ENCODE measurements around the gene RABEP1.
A peak's percentile ranks its signal among the peaks of the same experiment; 100 is the strongest.
"Not testable (repeated sequence)": the region's sequence is repeated elsewhere in the genome, so short reads cannot be mapped to it uniquely, and the experiment has no call there.

RABEP1 gene

GRCh38 chr17:5416901-5417300 is 134.8 kb downstream of the RABEP1 start:
- H3K4me1 Mint-ChIP-seq (ENCODE audit: low read depth): peaks cover 28% of the 10 kb centered on the region
- H3K9me3 Mint-ChIP-seq: no peaks in the 10 kb centered on the region
- no peak overlapping the region for H3K27ac Mint-ChIP-seq
- peak overlapping the region; percentile 59 for H3K4me3 Mint-ChIP-seq
- H3K27me3 Mint-ChIP-seq (ENCODE audit: low read depth): no peaks in the 10 kb centered on the region
- peaks cover 30% of the 10 kb centered on the region for H3K36me3 Mint-ChIP-seq (ENCODE audit: low read depth)

DNA sequence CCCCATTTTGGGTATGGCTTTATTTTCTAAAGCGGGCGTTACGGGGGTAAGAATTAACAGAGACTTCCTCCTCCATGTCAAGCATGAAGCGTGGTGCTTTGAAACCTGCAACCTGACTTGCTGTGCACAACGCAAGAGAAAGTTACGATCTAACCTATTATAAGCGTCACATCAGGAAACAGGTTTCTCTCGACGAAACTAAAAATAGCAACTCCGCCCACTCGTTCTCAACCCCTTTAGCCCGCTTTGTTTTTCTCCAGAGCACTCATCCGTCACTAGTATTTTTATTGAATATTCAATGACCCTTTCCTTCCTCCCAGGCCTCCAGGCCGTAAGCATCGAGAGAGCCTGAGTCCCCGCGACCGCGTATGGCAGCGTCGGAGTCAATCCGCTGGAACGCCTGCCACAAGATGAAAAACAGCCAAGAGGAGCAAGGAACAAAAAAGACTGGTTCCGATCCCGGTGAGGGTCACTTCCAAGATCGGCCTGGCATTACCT is 136.8 kb downstream of the RABEP1 start:
- no peaks in the 10 kb centered on the region for H3K27me3 Mint-ChIP-seq (ENCODE audit: low read depth)
- no peaks in the 10 kb centered on the region for H3K9me3 Mint-ChIP-seq
- peak overlapping the region; percentile 96 for H3K4me3 Mint-ChIP-seq
- H3K27ac Mint-ChIP-seq: peak overlapping the region; percentile 98
- H3K4me1 Mint-ChIP-seq (ENCODE audit: low read depth): peaks cover 27% of the 10 kb centered on the region
- peaks cover 22% of the 10 kb centered on the region for H3K36me3 Mint-ChIP-seq (ENCODE audit: low read depth)

GRCh38 chr17:5419356-5419958 is 137.4 kb downstream of the RABEP1 start, which contains the start of gene NUP88:
NUP88 (minus strand) TSS chr17:5419662; CDS start chr17:5419650, 12 bp downstream.
- H3K36me3 Mint-ChIP-seq (ENCODE audit: low read depth): peaks cover 22% of the 10 kb centered on the region
- H3K4me3 Mint-ChIP-seq: peak within 1 kb of the TSS; percentile 96
- peaks cover 27% of the 10 kb centered on the region for H3K4me1 Mint-ChIP-seq (ENCODE audit: low read depth)
- no peaks in the 10 kb centered on the region for H3K9me3 Mint-ChIP-seq
- no peaks in the 10 kb centered on the region for H3K27me3 Mint-ChIP-seq (ENCODE audit: low read depth)
- H3K27ac Mint-ChIP-seq: peak within 1 kb of the TSS; percentile 98

GRCh38 chr17:5419959-5420653 is 138.0 kb downstream of the RABEP1 start, which contains the start of gene RPAIN:
RPAIN (plus strand) TSS chr17:5420182; CDS start chr17:5420211, 29 bp downstream.
- Mint-ChIP-seq H3K9me3 (no peaks in the 10 kb centered on the region), H3K36me3 (ENCODE audit: low read depth) (peaks cover 24% of the 10 kb centered on the region), H3K4me1 (ENCODE audit: low read depth) (peaks cover 27% of the 10 kb centered on the region), H3K27me3 (ENCODE audit: low read depth) (no peaks in the 10 kb centered on the region), H3K27ac (peak within 1 kb of the TSS; percentile 98), H3K4me3 (peak within 1 kb of the TSS; percentile 96)

- Mint-ChIP-seq H3K9me3 (no peaks in the 10 kb centered on the region), H3K4me1 (ENCODE audit: low read depth) (peaks cover 22% of the 10 kb centered on the region), H3K27ac (no peak overlapping the region), H3K36me3 (ENCODE audit: low read depth) (peaks cover 29% of the 10 kb centered on the region), H3K4me3 (no peak overlapping the region), H3K27me3 (ENCODE audit: low read depth) (no peaks in the 10 kb centered on the region)
Observed at GRCh38 chr17:5422505-5422904, 140.4 kb downstream of the RABEP1 start.

DNA sequence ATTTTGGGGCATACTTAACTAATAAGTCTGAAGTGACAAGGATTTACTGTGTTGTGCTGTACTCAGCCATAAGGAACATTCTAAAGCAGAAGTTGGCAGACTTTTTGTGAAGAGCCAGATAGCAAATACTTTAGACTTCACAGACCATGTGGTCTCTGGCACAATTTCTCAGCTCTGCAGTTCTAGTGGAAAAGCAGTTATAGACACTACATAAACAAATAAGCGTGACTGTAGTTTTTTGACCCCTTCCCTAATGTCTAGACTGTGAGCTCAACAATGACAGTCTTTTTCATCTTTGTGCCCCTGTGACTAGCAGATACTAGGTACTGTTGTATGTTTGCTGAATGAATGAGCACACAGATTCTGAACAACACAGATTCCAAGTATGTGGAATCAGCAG is 142.8 kb downstream of the RABEP1 start:
- H3K27ac Mint-ChIP-seq: no peak overlapping the region
- peaks cover 36% of the 10 kb centered on the region for H3K36me3 Mint-ChIP-seq (ENCODE audit: low read depth)

DNA sequence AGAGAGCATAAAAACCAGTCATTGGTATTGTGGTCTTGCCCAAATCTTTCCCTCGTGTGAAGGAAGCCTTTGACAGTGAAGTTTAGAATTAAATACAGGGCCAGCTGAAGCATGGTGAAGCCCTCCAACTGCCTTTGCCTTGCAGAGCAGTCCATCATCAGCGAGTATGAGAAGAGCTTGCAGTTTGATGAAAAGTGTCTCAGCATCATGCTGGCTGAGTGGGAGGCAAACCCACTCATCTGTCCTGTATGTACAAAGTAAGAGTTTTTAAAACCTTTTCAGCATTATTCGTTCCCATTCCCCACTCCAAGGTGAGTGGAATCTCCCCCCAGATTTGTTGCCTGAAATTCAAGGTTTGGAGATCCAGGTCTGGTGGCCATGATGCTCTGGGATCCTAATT is 143.7 kb downstream of the RABEP1 start:
- Mint-ChIP-seq H3K4me3 (no peak overlapping the region), H3K27me3 (ENCODE audit: low read depth) (no peaks in the 10 kb centered on the region), H3K4me1 (ENCODE audit: low read depth) (peaks cover 18% of the 10 kb centered on the region), H3K27ac (no peak overlapping the region), H3K9me3 (no peaks in the 10 kb centered on the region), H3K36me3 (ENCODE audit: low read depth) (peaks cover 40% of the 10 kb centered on the region)

More for the DNA sequence above, 142.8 kb downstream of the RABEP1 start:
- Mint-ChIP-seq H3K4me1 (ENCODE audit: low read depth) (peaks cover 17% of the 10 kb centered on the region), H3K27me3 (ENCODE audit: low read depth) (no peaks in the 10 kb centered on the region), H3K9me3 (no peaks in the 10 kb centered on the region), H3K4me3 (no peak overlapping the region)

DNA sequence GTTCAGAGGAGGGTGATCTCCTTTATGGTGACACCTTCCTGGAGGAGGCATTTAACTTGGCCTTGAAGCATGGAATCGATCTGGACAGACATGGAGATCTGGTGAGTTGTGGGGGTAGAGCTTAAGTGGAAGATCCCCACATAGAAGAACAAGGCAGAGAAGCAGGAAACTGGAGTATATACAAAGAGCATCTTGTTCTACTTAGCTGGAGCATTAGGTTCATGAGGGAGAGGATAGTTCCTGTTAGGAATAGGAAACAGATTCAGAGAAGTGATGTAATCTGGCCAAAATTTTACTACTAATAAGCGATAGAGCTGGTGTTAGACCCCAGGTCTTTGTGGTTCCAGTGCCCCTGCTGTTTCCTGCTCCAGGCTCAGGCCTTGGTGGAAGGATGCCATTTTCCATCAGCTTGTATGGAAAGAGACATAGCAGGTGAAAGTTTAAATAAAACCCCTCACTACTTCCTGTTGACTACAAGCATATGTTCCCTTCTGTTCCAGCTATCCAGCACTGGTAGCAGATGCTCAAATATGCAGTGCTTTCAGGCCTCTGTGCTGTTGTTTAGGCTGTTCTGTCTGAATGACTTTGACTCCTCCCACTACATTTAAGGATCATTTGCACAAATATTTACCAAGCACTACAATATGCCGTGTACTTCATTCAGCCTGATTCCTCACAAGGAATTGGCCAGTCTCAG is 147.3 kb downstream of the RABEP1 start:
- Mint-ChIP-seq H3K9me3 (no peaks in the 10 kb centered on the region), H3K4me3 (no peak overlapping the region), H3K36me3 (ENCODE audit: low read depth) (peaks cover 51% of the 10 kb centered on the region), H3K27me3 (ENCODE audit: low read depth) (no peaks in the 10 kb centered on the region), H3K4me1 (ENCODE audit: low read depth) (peaks cover 13% of the 10 kb centered on the region), H3K27ac (no peak overlapping the region)

GRCh38 chr17:5430413-5430999 is 148.4 kb downstream of the RABEP1 start:
- no peaks in the 10 kb centered on the region for H3K27me3 Mint-ChIP-seq (ENCODE audit: low read depth)

GRCh38 chr17:5431234-5431633 is 149.2 kb downstream of the RABEP1 start:
- H3K27me3 Mint-ChIP-seq (ENCODE audit: low read depth); H3K4me3 Mint-ChIP-seq; H3K27ac Mint-ChIP-seq; H3K9me3 Mint-ChIP-seq: not testable (repeated sequence)
- Mint-ChIP-seq H3K4me1 (ENCODE audit: low read depth) (peaks cover 19% of the 10 kb centered on the region), H3K36me3 (ENCODE audit: low read depth) (peaks cover 52% of the 10 kb centered on the region)

More at GRCh38 chr17:5430413-5430999, 148.4 kb downstream of the RABEP1 start:
- no peak overlapping the region for H3K4me3 Mint-ChIP-seq
- peaks cover 55% of the 10 kb centered on the region for H3K36me3 Mint-ChIP-seq (ENCODE audit: low read depth)
- H3K27ac Mint-ChIP-seq: no peak overlapping the region
- H3K9me3 Mint-ChIP-seq: no peaks in the 10 kb centered on the region
- peaks cover 16% of the 10 kb centered on the region for H3K4me1 Mint-ChIP-seq (ENCODE audit: low read depth)

DNA sequence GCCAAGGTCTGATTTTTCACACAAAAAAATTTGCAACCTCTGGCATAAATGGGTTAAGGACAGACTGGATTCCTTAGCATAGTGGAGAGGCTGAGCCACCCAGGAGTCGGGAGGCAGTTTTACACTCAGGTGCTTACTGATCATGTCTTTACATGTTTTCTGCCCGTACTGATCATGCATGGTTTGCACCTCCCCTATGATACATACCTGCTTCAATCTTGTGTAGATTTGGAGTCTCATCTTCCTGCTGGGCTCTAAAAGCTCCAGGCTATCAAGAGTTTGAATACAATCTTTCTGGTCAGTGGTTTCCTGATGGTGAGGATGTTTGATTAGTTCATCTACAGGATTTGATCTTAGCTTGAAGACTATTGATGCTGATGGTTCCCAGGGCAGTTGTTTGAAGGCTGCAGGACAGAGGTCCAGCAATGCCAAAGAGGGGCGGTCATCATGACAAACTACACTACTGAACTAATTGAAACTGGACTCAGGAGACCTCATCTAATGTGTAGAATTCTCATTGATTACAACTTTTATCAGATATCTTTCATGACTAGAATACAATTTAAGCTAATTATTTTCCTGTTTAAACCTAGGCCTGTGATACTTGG is 150.0 kb downstream of the RABEP1 start:
- H3K27me3 Mint-ChIP-seq (ENCODE audit: low read depth): no peaks in the 10 kb centered on the region
- H3K36me3 Mint-ChIP-seq (ENCODE audit: low read depth): peaks cover 58% of the 10 kb centered on the region
- H3K9me3 Mint-ChIP-seq: no peaks in the 10 kb centered on the region
- H3K27ac Mint-ChIP-seq: no peak overlapping the region
- H3K4me1 Mint-ChIP-seq (ENCODE audit: low read depth): peaks cover 27% of the 10 kb centered on the region
- no peak overlapping the region for H3K4me3 Mint-ChIP-seq

GRCh38 chr17:5434984-5435383 is 152.9 kb downstream of the RABEP1 start:
- Mint-ChIP-seq H3K27me3 (ENCODE audit: low read depth) (no peaks in the 10 kb centered on the region), H3K9me3 (no peaks in the 10 kb centered on the region), H3K36me3 (ENCODE audit: low read depth) (peaks cover 62% of the 10 kb centered on the region), H3K4me3 (no peak overlapping the region), H3K4me1 (ENCODE audit: low read depth) (peaks cover 46% of the 10 kb centered on the region), H3K27ac (no peak overlapping the region)
